Hepatocyte (in vitro differentiated cells): ENCODE results near the gene MRPL1.
"Not testable (repeated sequence)": the region's sequence is repeated elsewhere in the genome, so short reads cannot be mapped to it uniquely, and the experiment has no call there.

Experiments used
- EZH2phosphoT487 ChIP-seq: fragments of 200-600 bp; sonication (generic); IDR thresholded peaks from one replicate; pipeline ENCODE4 v1.6.1; 2018; ENCODE audit warnings: antibody characterized with exemption, mild to moderate bottlenecking, low read depth, moderate library complexity; ENCODE audit not compliant: unreplicated experiment, severe bottlenecking
- TF ChIP-seq, protein P1 (sequence below): fragments of 200-600 bp; sonication (generic); IDR thresholded peaks from 2 replicates; pipeline ENCODE4 v1.5.1; 2016; ENCODE audit warnings: antibody characterized with exemption, mild to moderate bottlenecking; ENCODE audit not compliant: poor library complexity

DNA sequence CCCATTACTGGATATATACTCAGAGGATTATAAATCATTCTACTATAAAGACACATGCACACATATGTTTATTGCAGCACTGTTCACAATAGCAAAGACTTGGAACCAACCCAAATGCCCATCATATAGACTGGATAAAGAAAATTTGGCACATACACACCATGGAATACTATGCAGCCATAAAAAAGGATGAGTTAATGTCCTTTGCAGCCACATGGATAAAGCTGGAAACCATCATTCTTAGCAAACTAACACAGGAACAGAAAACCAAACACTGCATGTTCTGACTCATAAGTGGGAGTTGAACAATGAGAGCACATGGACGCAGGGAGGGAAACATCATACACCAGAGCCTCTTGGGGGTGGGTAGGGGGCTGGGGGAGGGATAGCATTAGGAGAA, 111.0 kb downstream of the MRPL1 start:
- TF ChIP-seq, protein P1, sequence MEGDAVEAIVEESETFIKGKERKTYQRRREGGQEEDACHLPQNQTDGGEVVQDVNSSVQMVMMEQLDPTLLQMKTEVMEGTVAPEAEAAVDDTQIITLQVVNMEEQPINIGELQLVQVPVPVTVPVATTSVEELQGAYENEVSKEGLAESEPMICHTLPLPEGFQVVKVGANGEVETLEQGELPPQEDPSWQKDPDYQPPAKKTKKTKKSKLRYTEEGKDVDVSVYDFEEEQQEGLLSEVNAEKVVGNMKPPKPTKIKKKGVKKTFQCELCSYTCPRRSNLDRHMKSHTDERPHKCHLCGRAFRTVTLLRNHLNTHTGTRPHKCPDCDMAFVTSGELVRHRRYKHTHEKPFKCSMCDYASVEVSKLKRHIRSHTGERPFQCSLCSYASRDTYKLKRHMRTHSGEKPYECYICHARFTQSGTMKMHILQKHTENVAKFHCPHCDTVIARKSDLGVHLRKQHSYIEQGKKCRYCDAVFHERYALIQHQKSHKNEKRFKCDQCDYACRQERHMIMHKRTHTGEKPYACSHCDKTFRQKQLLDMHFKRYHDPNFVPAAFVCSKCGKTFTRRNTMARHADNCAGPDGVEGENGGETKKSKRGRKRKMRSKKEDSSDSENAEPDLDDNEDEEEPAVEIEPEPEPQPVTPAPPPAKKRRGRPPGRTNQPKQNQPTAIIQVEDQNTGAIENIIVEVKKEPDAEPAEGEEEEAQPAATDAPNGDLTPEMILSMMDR = not testable (repeated sequence)
- not testable (repeated sequence) for TF ChIP-seq EZH2phosphoT487
